ENCODE results near the gene ATF6. TPM values are rescaled to one million over a fixed set of nuclear protein-coding genes. Genes with fewer than 3 reads are reported as not detected.

Gene ATF6
- total RNA-seq, 1 donor from 2014 or later = 31.3 TPM

GRCh38 chr1:162004441-162004950 is 238.4 kb downstream of the ATF6 start:
- TF ChIP-seq CTCF (IDR thresholded peaks at IDR 0.05) = no peak
- no peak for ATAC-seq
- Histone ChIP-seq H3K27me3 (ENCODE audit: low read depth) (no peaks in the 10 kb centered on the region), H3K27ac (peak overlapping the region; percentile 21), H3K4me3 (no peak overlapping the region), H3K4me1 (no peaks in the 10 kb centered on the region), H3K36me3 (no peaks in the 10 kb centered on the region), H3K9me3 (no peaks in the 10 kb centered on the region)
- no peak for DNase-seq
- intact Hi-C loops (cut with DNase I) = no loop called here

GRCh38 chr1:162006081-162006480 is 240.0 kb downstream of the ATF6 start:
- ATAC-seq (no peak), DNase-seq (no peak)
- Histone ChIP-seq H3K36me3 (no peaks in the 10 kb centered on the region), H3K27ac (no peak overlapping the region), H3K4me1 (no peaks in the 10 kb centered on the region), H3K9me3 (no peaks in the 10 kb centered on the region), H3K27me3 (ENCODE audit: low read depth) (no peaks in the 10 kb centered on the region), H3K4me3 (no peak overlapping the region)
- no peak for TF ChIP-seq CTCF (IDR thresholded peaks at IDR 0.05)
- intact Hi-C loops (cut with DNase I) = no loop called here

- no peak for TF ChIP-seq CTCF (IDR thresholded peaks at IDR 0.05)
- DNase-seq = no peak
- no peak for ATAC-seq
- Histone ChIP-seq H3K9me3 (no peaks in the 10 kb centered on the region), H3K36me3 (no peaks in the 10 kb centered on the region), H3K27ac (no peak overlapping the region), H3K4me1 (peaks cover 4% of the 10 kb centered on the region), H3K4me3 (no peak overlapping the region), H3K27me3 (ENCODE audit: low read depth) (no peaks in the 10 kb centered on the region)
- intact Hi-C loops (cut with DNase I) = no loop called here
Observed at GRCh38 chr1:162007466-162007865, 241.3 kb downstream of the ATF6 start.

- ATAC-seq = no peak
Observed at GRCh38 chr1:162008799-162009198, 242.7 kb downstream of the ATF6 start.

GRCh38 chr1:162009501-162010174 is 243.5 kb downstream of the ATF6 start:
- Histone ChIP-seq H3K36me3 (no peaks in the 10 kb centered on the region), H3K27ac (no peak overlapping the region), H3K4me1 (peaks cover 4% of the 10 kb centered on the region), H3K27me3 (ENCODE audit: low read depth) (no peaks in the 10 kb centered on the region), H3K9me3 (no peaks in the 10 kb centered on the region), H3K4me3 (no peak overlapping the region)
- intact Hi-C loops (cut with DNase I) = no loop called here
- TF ChIP-seq CTCF (IDR thresholded peaks at IDR 0.05) = no peak
- DNase-seq (no peak), ATAC-seq (no peak)

More at GRCh38 chr1:162008799-162009198, 242.7 kb downstream of the ATF6 start:
- no peak for DNase-seq
- H3K36me3 ChIP-seq = no peaks in the 10 kb centered on the region
- H3K27ac ChIP-seq = no peak overlapping the region
- intact Hi-C loops (cut with DNase I) = no loop called here
- no peaks in the 10 kb centered on the region for H3K9me3 ChIP-seq
- no peak overlapping the region for H3K4me3 ChIP-seq
- TF ChIP-seq CTCF (IDR thresholded peaks at IDR 0.05) = no peak
- H3K4me1 ChIP-seq = peaks cover 4% of the 10 kb centered on the region
- no peaks in the 10 kb centered on the region for H3K27me3 ChIP-seq (ENCODE audit: low read depth)
